Epithelial cell of proximal tubule (primary cell): ENCODE measurements around the gene ANP32B. TPM values are rescaled to one million over a fixed set of nuclear protein-coding genes. Genes with fewer than 3 reads are reported as not detected.
A peak's percentile ranks its signal among the peaks of the same experiment; 100 is the strongest.

Source experiments
- DNase-seq: peaks from one replicate; pipeline ENCODE4 v3.0.0-alpha.2; 2011; ENCODE audit warnings: low read depth
- H3K4me3 ChIP-seq: 2 replicates; pipeline ENCODE4 v1.5.1; 2011; ENCODE audit warnings: low read depth, mild to moderate bottlenecking, low read length
- CTCF ChIP-seq: conservative IDR thresholded peaks from 2 replicates; pipeline ENCODE4 v1.5.1; 2012; ENCODE audit warnings: low read depth, mild to moderate bottlenecking, low read length
- total RNA-seq: library from RNA; depleted of rRNA; stranded (reverse); fragments of >200 nt; gene quantifications from 2 replicates; pipeline ENCODE4 v1.2.3, GENCODE V29; 2015

Gene ANP32B
- total RNA-seq = 35.8 and 39.2 TPM in 2 replicates

GRCh38 chr9:97982683-97983588, at the start of gene ANP32B:
Gene ANP32B (plus strand): TSS chr9:97983341. CDS start chr9:97983556, 215 bp downstream.
- peak within 1 kb of the TSS; percentile 91 for H3K4me3 ChIP-seq
- peak; percentile 54 for TF ChIP-seq CTCF
- no peak for DNase-seq

DNA sequence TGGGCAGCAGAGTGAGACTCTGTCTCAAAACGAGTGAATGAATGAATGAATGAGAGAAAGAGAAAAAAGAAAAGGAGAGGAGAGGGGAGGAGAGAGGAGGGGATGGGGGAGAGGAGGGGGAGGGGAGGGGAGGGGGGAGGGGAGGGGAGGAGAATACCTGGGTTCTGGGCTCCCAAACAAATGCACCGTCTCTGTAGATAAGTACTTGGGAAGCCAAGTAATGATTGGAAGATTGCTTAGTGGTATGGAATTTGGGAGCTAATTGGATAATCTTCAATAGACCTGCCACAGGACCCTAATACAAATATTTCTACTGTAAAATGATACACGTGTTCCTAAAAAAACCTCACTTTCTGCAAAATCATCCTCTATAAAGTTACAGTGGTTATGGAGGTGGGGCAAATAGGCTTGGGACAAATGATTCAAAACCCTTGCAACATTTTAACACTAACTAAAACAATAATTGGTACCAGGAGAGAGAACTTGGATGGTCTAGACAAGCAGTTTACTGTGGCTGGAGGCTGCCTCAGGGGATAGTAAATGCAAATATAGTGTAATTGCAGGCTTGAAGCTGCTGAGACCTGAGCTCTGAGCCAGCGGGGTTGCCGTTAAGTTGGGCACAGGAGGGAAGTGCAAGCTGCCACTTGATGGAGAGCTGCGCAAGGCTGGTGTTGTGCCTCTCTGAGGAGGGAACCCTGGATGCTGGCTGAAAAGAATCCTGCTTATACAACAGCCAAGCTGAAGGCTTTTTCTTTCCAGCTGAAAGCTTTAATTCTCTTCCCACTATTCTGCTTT, 48.6 kb upstream of the ANP32B start:
- no peak for DNase-seq
- TF ChIP-seq CTCF = no peak
- no peak overlapping the region for H3K4me3 ChIP-seq

GRCh38 chr9:97935276-97935675, 47.9 kb upstream of the ANP32B start:
- no peak overlapping the region for H3K4me3 ChIP-seq
- DNase-seq = no peak
- no peak for TF ChIP-seq CTCF

GRCh38 chr9:97936998-97937397, 46.1 kb upstream of the ANP32B start:
- DNase-seq = no peak
- no peak for TF ChIP-seq CTCF
- no peak overlapping the region for H3K4me3 ChIP-seq

- no peak within 1 kb of the TSS for H3K4me3 ChIP-seq
- no peak for TF ChIP-seq CTCF
- DNase-seq = no peak
These were observed 45.0 kb upstream of the ANP32B start, which contains the start of gene HEMGN for GRCh38 chr9:97938081-97938644. Gene HEMGN (minus strand): TSS chr9:97938172. CDS start chr9:97938136, 36 bp downstream.

DNA sequence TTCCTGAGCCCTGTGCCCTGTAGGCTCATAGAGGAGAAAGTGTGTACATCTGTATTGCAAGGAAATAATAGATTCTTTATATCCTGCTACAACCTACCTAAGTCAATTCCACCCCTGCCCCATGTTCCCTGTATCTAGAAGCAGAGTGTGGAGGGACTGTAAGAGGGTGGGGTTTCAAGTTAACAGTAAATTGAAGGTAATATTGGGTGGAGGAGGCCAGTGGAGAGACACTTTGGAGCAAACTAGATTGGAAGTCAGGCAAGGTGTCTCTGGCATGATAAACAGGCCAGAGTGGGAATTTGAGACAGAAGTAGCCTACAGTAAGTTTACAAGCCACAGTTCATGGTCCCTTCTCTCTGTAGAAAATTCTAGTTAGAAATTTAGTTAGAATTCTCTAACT, 42.9 kb upstream of the ANP32B start:
- DNase-seq = no peak
- TF ChIP-seq CTCF = no peak
- H3K4me3 ChIP-seq = no peak overlapping the region
